Stimulated activated CD4-positive, alpha-beta T cell treated with anti-CD3 and anti-CD28 coated beads, TNF-alpha, amount 100 ng/mL, for 4 hours (primary cell): Measurements from ENCODE around the gene DLST.
"Not testable (repeated sequence)": the region's sequence is repeated elsewhere in the genome, so short reads cannot be mapped to it uniquely, and the experiment has no call there.

Source experiments
- DNase-seq, 3 experiments: peaks; one replicate each; pipeline ENCODE4 v3.0.0-alpha.2; 2020; ENCODE audit warnings: low read depth in 3 of 3

DLST gene

DNA sequence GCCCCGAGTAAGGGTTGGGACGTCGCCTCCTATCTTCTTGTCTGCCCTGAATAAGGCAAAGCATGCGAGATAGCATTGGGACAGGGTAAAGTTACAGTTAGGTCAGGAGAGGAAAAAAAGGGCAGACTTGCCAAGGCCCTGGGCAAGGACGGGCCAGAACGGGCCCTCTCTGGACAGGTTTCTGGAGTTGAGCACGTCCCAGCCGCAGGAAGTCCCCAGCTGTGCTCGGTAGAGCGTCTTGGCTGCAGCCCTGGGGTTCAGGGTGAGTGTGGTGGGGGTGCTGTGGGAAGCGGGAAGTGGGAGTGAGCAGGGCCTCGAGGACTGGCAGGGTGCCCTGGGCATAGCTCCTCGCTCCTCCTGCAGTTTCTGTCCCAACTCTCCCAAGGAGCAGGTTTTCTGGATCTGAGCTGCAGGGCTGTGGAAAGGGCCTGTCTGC, 35.9 kb downstream of the DLST start:
- DNase-seq, result no peak

DNA sequence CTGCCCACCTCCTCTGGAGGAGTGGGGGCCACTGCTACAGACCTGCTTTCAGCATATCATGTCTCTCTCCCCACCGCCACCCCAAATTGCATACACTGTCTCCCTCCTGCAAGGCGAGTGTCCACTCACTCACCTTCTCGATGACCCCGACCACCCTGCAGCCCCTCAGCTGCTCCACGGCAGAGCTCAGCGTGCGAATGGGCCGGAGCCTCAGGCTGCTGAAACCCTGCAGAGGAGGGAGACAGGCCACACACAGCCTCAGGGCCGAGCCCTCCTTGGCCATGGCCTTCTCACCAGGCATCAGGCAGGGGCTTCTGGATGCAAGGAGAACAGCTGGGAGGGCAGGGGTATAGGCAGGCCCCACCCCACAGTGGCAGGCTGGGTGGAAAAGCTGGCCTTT, 36.7 kb downstream of the DLST start:
- DNase-seq, result no peak

DNA sequence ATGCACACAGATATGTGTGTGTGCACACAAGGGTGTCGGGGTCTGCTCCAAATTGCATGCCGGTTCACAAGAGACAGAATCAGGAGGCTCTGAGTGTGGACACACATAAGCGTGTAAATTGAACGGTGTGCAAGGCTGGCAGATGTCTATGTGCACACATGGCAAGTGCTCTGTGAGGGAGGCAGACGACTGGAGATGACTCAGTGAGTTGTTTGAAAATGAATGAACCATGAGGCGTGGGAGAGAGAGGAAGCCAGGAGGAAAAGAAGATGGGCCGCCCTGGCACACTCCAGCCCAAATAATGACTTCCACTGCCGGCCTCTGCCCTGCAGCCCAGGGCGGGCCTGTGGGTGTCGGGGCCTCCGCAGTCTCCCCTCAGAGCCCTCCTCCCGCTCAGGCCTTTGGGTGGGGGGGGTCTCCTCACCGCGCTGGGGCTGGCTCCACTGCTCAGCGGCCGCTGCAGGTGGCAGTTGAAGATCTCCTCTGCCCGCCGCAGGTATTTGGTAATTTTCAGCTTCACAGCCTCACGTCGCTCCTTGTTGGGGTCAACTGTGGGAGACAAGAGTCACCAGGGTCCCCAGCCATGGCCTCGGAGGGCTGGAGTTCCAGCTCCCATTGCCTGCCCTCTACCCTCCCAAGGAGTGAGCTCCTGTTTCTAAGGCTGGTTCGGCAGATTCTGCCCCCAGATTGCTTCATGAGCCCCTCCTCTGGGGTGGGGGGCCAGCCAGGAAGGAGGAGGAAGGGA, 37.9 kb downstream of the DLST start:
- no peak for DNase-seq

DNA sequence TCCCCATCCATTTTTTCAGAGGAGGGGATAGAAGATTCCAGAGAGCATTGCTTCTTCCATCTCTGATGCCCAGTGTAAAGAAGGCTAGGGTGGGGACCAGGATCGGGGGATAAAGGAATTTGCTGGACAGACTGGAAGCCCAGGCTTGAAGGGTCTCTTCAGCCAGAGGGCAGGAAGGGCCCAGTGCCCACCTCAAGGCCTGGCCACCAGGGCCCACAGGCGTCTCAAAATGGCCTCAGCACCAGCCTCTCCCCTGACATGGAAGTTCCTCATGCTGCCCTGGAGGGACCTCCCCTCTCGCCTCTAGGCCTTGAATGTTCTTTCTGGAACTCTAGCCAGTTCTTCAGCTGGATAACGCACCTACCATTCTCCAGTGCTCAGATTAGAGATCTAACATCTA, 38.6 kb downstream of the DLST start:
- DNase-seq, result no peak

DNA sequence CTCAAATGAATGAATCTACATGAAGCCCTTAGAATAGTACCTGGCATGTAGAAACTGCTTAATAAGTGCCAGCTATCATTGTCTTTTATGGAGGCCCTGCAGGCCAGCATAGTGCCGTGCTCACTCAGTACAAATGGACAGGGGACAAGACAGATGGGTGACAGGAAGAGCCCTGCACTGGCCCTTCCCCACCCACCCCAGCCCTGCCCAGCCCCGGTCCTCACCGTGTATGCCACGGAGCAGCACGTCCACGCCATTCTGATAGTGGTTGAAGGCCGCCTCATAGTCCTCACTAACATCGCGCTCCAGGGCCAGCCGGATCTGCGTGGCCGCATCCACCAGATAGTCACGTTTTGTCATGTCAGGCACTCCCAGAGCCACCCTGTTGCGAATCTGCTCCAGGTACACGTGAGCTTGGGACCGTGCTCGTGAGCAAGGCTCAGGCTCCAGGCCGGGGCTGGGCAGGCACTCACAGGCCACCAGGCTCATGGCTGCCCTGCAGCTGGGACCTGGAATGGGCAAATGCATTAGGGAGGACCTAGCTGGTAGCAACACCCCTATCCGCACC, 39.4 kb downstream of the DLST start:
- no peak for DNase-seq

DNA sequence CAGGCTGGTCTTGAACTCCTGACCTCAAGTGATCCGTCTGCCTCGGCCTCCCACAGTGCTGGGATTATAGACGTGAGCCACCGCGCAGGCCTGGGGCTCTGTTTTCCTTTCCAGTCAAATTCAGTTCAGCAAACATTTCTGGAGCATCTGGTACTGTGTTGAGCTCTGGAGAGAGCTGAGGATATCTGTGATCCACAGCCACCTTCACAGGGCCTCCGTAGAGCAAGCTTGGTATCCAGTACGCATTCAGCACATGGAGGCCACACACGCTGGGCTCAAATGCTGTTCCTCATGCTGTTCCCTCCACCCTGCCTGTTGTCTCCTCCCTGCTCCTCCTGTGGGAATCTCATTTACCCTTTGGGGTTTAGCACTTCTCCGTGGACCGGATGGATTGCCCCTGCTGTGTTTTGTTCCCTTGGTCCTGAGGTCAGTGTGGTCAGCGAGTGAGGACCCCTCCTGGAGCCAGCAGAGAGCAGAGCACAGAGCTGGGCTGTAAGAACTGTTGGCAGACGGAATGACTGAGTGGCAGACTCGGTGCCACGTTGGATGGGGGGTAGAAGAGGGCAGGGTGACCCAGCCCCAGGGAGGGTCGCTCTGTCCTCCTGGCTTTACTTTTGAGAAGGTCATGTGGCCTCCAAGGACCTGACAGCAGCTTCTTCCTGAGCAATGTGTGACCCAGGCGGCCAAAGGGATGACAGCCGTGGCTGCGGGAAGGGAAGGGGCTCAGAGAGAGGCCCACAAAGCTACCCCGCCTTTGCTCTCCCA, 40.5 kb downstream of the DLST start:
- DNase-seq, result no peak

DNA sequence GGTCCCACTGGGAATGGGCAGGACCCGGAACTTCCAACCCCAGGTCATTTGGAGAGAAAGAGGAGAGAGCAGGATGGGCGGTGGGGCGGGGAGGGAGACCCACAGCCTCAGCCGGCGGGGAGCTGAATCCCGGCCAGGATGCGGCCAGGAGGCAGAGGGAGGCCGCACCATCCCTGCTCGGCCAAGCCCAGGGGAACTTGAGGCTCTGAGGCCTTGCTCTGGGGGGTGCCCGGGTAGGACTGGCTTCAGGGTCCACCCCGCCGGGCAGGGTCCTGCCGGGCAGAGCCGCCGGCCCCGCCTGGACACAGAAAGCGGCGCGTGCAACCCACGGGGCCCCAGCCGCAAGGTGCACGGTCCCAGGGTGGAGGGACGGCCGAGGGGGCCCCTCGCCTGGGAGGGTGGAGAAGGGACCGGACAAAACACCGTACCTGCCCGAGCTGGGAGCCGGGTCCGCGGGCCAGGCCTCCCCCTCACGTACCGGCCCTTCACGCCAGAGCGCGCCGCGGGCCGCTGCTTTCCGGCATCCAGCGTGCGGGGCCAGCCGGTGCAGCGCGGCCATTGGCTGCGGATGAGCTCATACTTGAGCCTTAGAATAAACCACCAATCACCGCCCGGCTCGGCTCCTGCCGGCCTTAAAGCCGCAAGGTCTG, 41.2 kb downstream of the DLST start, which contains the start of gene RPS6KL1:
TSS of gene RPS6KL1 (minus strand) at position 509 of the 650 bp plus-strand sequence. CDS start 1,719 bp downstream, outside the sequence.
- peak; percentile 17 to 46 (median 41) for DNase-seq

DNA sequence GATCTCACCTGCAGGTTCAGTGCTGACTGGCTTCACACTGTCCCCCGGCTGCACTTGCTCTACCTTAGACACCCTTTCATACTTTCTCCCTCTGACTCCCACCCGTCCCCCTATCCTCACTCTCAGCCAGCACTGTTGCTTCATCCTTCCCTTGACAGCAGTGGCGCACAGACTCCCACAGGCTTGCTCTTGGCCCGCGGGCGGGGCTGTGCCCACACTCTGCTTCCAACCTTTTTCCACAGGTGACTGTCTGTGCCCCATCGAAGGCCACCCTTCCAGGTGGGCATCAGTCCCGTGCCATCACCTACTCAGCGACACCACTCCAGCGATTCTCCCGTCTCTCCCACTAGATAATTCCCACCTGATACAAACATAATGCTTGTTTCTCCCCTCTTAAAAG, 42.3 kb downstream of the DLST start:
- no peak for DNase-seq

DNA sequence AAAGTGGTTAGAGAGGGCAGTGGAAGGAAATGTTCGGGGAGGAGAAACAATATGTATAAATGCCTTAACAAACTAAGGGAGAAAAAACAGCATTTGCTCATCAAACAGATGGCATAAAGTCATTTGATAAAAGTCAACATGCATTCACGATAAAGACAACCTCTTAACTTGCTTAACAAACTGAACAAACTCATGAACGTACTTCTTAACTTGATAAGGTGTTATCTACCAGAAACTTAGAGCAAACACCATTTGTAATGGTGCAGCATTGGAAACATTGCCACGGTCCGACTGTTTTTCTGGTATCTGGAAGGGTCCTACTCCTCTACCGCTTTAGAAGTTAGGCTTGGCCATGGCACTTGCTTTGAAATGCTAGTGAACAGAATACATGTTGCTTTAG, 45.5 kb downstream of the DLST start:
- DNase-seq, result no peak

DNA sequence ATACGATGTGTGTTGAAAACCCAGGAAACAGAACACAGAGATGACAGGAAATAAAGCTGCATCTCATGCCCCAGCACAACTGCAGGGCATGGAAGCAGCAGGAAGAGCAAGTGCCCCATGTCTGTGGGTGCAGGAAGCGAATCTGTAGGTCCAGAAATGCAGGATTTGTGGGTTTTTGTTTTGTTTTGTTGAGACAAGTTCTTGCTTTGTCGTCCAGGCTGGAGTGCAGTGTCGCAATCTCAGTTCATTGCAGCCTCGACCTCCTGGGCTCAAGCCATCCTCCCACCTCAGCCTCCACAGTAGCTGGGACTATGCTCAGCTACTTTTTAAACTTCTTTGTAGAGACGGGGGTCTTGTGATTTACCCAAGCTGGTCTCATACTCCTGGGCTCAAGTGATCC, 47.5 kb downstream of the DLST start:
- DNase-seq, result no peak

DNA sequence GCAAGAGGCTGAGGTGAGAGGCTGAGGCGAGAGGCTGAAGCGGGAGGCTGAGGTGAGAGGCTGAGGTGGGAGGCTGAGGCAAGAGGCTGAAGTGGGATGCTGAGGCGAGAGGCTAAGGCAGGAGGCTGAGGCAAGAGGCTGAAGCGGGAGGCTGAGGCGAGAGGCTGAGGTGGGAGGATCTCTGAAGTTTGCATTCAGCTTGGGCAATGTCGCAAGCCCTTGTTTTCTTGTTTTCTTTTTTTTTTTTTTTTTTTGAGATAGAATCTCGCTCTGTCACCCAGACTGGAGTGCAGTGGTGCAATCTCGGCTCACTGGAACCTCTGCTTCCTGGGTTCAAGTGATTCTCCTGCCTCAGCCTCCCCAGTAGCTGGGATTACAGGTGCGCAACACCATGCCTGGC, 50.0 kb downstream of the DLST start:
- DNase-seq, result not testable (repeated sequence)

DNA sequence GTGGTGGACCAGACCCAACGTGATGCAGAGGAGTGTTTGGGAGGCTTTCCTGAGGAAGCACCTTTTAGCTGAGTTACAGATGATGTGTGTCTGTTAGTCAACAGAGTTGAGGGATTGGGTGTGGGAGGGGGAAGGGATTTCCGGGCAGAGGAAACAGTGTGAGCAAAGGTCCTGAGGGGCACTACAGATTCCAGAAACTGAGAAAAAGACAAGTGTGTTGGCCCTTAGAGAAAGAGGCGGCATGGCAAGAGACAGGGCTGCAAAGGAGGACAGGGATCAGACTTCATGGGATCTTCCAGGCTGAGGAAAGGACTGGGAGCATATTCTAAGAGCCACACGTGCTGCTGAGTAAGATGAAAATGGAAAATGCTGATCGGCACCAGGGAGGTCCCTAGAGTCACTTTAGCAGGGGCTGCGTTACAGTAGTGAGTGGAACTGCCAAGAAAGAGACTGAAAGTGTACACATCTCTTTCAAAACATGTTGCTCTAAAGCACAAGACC, 50.7 kb downstream of the DLST start:
- DNase-seq, result no peak

DNA sequence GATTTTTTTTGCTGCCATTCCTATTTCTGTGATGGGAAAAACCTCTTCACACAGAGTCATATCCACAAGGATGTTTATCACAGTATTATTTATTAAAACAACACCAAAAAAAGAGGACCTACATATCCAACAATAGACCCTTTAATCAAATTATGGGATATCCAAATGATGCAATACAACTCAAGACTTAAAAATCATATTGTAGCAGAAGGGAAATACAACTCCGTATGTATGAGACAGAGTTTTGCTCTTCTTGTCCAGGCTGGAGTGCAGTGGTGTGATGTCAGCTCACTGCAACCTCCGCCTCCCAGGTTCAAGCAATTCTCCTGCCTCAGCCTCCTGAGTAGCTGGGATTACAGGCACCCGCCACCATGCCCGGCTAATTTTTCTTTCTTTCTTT, 51.2 kb downstream of the DLST start:
- DNase-seq, result not testable (repeated sequence)

DNA sequence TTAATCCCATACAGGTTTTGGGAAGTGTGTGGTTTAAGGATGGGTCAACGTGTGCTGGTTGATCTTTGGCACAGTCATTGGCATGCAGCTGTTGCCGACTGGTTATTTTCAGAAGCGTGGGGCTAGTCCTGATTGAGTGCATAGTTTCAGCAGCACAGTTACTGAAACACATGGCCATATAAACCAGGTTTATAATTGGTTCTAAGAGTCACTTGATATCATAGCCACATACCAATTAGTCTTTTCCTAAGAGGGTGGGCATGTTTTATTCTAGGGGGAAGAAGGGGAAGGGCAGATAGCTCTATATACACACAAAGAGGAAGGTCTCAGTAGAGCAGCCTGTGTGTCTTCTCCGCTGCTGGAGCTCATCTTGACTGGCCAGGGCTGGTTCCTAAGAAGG, 52.3 kb downstream of the DLST start:
- DNase-seq, result no peak

DNA sequence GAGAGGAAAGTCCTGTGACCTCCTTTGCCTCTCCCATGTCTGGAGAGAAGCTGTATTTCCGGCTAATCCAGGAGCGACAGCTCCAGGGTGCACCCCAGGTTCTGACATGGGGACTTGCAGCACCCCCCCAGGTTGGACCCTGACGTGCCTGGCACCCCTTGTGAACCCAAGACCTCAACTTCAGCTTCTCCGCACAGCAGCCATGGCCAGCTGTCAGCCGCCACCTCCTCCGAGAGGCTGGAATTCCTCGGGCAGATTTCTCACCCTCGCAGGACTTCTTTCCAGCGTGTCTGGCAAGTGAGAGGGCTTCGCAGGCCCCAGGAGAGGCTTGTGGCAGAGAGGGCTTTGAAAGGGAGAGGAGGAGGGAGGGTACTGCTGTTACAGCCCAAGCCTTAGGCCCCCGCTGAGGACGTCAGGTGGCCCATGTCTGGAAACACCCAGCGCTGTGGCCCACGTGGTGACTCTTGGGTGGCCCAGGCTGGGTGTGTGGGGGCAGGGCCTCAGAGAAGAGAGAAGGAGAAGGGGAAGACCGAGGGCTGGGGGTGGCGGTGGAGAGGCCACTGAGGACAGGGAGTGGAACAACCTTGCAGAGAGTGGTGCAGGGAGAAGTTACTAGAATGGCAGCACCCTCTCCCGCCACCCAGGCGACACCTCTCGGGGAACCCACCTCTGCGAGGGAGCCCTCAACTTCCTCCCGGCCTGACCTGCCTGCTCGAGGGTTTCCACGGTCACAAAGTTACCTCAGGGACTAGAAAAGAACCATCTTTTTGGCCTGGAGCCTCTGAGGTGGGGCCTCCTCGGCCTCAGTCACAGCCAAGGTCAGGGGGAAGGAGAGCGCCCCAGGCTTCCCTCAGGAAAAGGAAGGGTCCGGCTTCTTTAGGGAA, 53.0 kb downstream of the DLST start:
- no peak for DNase-seq

DNA sequence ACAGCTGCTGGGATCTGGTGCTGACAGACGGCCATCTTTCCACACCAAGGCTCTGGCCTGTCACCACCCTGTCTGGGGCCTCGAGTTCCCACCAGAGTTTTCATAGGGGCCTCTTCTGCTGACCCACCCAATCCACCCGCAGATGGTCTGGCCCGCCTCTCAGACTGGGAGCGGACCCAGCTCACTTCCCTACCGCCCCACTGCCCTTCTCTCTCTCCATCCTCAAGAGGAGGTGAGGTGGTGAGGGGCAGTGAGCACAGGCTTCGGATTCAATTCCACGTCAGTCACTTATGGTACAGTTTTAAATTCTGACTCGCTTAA, 53.6 kb downstream of the DLST start:
- no peak for DNase-seq

DNA sequence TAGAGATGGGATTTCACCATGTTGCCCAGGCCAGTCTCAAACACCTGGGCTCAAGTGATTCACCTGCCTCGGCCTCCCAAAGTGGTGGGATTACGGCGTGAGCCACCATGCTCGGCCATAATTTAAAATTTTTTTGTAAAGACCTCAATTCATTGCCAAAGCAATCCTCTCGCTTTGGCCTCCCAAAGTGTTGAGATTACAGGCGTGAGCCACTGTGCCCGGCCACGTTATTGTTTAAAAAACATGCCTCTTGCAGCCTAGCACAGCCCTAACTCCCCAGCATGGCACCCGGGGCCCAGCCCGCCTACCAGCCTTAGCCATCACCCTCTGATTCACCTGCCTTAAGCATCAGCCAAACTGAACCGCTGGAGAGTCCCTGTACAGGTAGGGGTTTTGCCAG, 54.4 kb downstream of the DLST start:
- no peak for DNase-seq

DNA sequence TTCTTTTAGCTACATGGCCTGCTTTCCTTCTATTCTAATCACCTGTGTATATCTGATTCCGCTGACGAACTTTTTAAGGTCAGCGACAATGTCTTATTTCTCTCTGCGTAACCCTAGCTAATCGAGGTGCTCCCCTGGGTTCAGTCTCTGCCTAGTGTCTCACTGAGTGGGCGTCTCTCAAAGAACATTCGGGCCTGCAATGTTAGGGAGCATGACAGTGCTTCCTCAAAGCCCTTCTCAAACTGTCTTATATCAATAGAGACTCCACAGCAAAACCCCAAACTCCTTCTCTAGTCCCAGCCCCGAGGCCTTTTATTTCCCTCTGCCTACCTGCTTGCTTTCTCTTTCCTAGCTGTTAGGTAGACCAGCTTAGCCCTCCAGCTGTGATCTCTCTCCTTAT, 55.0 kb downstream of the DLST start:
- DNase-seq, result no peak

DNA sequence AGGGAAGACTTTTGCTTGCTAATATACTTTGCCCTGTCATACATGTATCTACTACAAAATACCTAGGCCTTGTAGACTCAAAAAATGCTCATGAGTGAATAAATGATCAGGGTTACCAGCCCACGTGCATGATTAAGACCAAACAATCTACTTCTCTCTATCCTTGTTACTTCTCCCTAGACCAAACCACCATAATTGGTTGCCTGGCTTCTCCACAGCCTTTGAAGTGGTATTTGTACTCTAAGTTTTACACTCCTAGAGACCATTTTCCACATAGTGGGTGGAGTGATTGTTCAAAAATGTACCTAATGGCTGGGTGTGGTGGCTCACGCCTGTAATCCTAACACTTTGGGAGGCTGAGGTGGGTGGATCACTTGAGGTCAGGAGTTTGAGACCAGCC, 55.5 kb downstream of the DLST start:
- DNase-seq, result no peak

DNA sequence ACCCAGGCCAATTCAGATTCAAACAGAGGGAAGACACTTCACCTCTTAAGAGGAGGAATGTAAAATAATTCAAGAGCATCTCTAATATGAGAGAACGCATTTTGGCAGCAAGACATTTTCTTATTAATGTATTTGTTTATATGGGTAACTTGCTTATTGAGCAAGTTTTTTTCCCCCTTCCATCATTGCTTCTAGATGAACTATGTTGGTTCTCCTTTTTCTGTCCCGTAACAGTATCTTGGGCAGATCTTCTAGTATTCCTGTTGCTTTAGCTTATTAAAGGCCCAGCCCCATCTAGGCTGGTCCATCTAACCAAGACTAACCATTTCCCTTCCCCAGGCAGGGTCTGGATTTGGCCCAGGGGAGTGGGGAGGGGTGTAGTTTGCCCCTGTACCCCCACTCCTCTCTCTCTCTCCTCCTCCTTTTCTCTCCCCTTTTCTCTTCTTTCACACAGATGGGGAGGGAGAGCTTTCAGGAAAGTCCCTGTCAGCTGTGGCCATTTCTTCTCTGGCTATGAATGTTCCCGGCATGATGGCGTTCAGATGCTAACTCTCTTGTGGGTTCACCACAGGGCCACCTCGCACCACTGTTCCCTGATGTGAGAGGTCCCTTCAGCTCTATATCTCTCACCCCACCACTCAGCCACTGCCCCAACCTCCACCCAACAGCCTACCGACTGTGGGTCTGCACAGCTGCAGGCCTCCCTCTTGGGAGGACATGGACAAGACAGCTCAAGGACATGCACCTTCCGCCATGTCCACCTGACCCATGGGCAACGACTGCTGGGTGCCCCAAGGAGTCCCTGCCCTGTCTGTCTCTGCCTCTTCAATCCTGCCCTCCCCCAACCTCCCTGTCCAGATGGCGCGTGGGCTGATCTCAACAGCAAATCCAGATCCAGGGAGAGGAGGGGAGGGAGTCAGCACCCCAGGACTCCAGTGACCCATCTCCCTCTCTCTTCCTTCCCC, 57.1 kb downstream of the DLST start:
- DNase-seq, result no peak
